Adrenal gland (tissue), 12 donors: ENCODE measurements around the gene VWA1. TPM values are rescaled to one million over a fixed set of nuclear protein-coding genes. Genes with fewer than 3 reads are reported as not detected.
A peak's percentile ranks its signal among the peaks of the same experiment; 100 is the strongest.

Experiments
- DNase-seq, 7 donors: peaks; one replicate each; pipeline ENCODE4 v3.0.0-alpha.2; 2019 to 2020
- H3K27ac ChIP-seq, 5 donors: fragments of 200-600 bp; sonication (generic) in 4 of 5; 1 replicate in 3 of 5; 2 replicates in 2 of 5; pipeline versions ENCODE4 v1.5.1 to v1.8.0; 2016 to 2020; ENCODE audit warnings: mild to moderate bottlenecking in 1 of 5
- H3K27me3 ChIP-seq: fragments of 200-600 bp; 2 replicates; pipeline ENCODE4 v1.8.0; 2021
- H3K36me3 ChIP-seq, 2 donors: fragments of 200-600 bp; replicated peaks in 1 of 2; 1 replicate in 1 of 2; 2 replicates in 1 of 2; pipeline versions ENCODE4 v1.5.1 to v1.8.0; 2018 to 2022
- H3K4me1 ChIP-seq, 2 donors: fragments of 200-600 bp; replicated peaks in 1 of 2; 1 replicate in 1 of 2; 2 replicates in 1 of 2; pipeline versions ENCODE4 v1.5.1 to v1.8.0; 2018 to 2021
- H3K4me3 ChIP-seq, 4 donors: fragments of 200-600 bp; sonication (generic) in 3 of 4; one replicate each; pipeline ENCODE4 v1.5.1; 2016 to 2018
- H3K9me3 ChIP-seq, 3 donors: fragments of 200-600 bp; sonication (generic) in 1 of 3; replicated peaks in 1 of 3; 1 replicate in 2 of 3; 2 replicates in 1 of 3; pipeline versions ENCODE4 v1.5.1 to v1.8.0; 2016 to 2021
- CTCF ChIP-seq, 6 experiments: fragments of 450-650 bp in 4 of 6; fragments of 200-600 bp in 2 of 6; sonication (generic) in 1 of 6; IDR thresholded peaks; 1 replicate in 5 of 6; 2 replicates in 1 of 6; pipeline versions ENCODE4 v1.5.1 to v1.8.0; 2016 to 2021; ENCODE audit warnings: antibody characterized with exemption in 6 of 6, mild to moderate bottlenecking in 2 of 6, moderate library complexity in 1 of 6
- POLR2A ChIP-seq, 2 donors: fragments of 450-650 bp; IDR thresholded peaks; one replicate each; pipeline ENCODE4 v1.6.1; 2017; ENCODE audit warnings: antibody characterized with exemption in 2 of 2, mild to moderate bottlenecking in 2 of 2, moderate library complexity in 1 of 2
- WGBS, 4 donors: extraction: QIAGEN DNeasy Blood & Tissue Kit in 2 of 4; methylation state at CpG; one replicate each; pipeline versions ENCODE4 v1.1.5 to v1.1.7; 2013 to 2017; 5-methylcytosine and 5-hydroxymethylcytosine counted together
- intact Hi-C, 2 donors: fragments of 100-400 bp; cut with DNase I; formaldehyde crosslinking; loops; one replicate each; pipeline versions ENCODE4 v1.14.1 to v1.15.0; 2022 to 2023
- polyA plus RNA-seq, 3 donors: library from polyadenylated mRNA; stranded (reverse); fragments of 200-250 nt in 2 of 3; fragments of 350-450 nt in 1 of 3; fragmentation: Illumina TruSeq in 1 of 3; extraction: RNeasy Lipid Tissue Mini Kit (QIAGEN cat#74804) in 1 of 3; gene quantifications; one replicate each; pipeline ENCODE4 v1.2.3, GENCODE V29; 2013 to 2014
- total RNA-seq, 9 donors: library from RNA; depleted of rRNA in 4 of 9; stranded (reverse); fragments of >200 nt in 4 of 9; fragments of 120-200 nt in 1 of 9; fragmentation: NEBNext Ultra II Directional in 1 of 9; extraction: Animal tissue kit (Norgen Biotek cat#: 25700) in 1 of 9; gene quantifications; one replicate each; pipeline versions ENCODE4 v1.1.0 to v1.2.4, GENCODE V29; 2013 to 2023
- donor health status: healthy with polysubstance abuse.
- donor health status: Bipolar disorder and iron deficiency.
- donor health status: DM: yes; HTN: yes; CAD: no.
- donor health status: DM: no; HTN: no; CAD: no.
- donor health status: DM: no; HTN: no; CAD: no.
- donor health status: DM: yes; HTN: yes; CAD: no.

VWA1 gene
- total and polyA plus RNA-seq, 12 donors, result 0.99 to 49.0 (median 29.3) TPM

DNA sequence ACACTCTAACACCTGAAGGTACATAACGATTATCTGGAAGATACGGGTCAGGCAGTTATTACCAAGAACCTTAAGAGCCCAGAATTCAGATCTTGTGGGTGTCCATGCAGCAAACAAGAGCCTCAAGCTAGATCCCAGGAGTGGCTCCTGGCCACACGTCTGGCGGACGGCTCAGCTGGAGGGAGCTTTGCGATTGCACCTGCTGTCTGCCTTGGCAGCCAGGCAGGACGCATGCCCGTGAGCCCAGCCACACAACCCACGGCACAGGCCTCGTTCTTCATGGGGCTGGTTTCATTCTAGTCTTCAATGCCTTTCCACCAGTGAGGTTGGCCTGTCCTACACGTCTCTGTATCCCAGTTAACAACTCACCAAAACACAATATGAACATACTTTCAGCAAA, 42.1 kb upstream of the VWA1 start:
- WGBS, 4 donors, result 89 to 96% (median 92%) methylated on average over 5 to 11 of the region's 11 CpGs
- H3K36me3 ChIP-seq, result peaks cover 0 to 96% of the 10 kb centered on the region in 2 donors
- H3K27ac ChIP-seq, result no peak overlapping the region
- DNase-seq, result no peak
- H3K27me3 ChIP-seq, result no peaks in the 10 kb centered on the region
- peaks cover 6 to 10% of the 10 kb centered on the region in 2 donors for H3K4me1 ChIP-seq
- H3K4me3 ChIP-seq, result no peak overlapping the region
- intact Hi-C loops, result no loop called here
- TF ChIP-seq CTCF (IDR thresholded peaks at IDR 0.05) (no peak), POLR2A (IDR thresholded peaks at IDR 0.05) (no peak)
- H3K9me3 ChIP-seq, result no peaks in the 10 kb centered on the region

GRCh38 chr1:1394116-1394515, 41.4 kb upstream of the VWA1 start:
- WGBS, 4 donors, result 94 to 96% (median 96%) methylated on average over 7 of the region's 7 CpGs
- Histone ChIP-seq H3K4me1 (peaks cover 6 to 11% of the 10 kb centered on the region in 2 donors), H3K36me3 (peaks cover 0 to 90% of the 10 kb centered on the region in 2 donors), H3K9me3 (no peaks in the 10 kb centered on the region), H3K4me3 (no peak overlapping the region), H3K27me3 (no peaks in the 10 kb centered on the region), H3K27ac (no peak overlapping the region)
- intact Hi-C loops, result no loop called here
- no peak for TF ChIP-seq POLR2A (IDR thresholded peaks at IDR 0.05)
- TF ChIP-seq CTCF (IDR thresholded peaks at IDR 0.05), result no peak
- DNase-seq, result no peak

GRCh38 chr1:1395166-1395565, 40.3 kb upstream of the VWA1 start:
- no peak for DNase-seq
- Histone ChIP-seq H3K27ac (no peak overlapping the region), H3K9me3 (no peaks in the 10 kb centered on the region), H3K36me3 (peaks cover 0 to 79% of the 10 kb centered on the region in 2 donors), H3K4me1 (peaks cover 10 to 16% of the 10 kb centered on the region in 2 donors), H3K27me3 (no peaks in the 10 kb centered on the region), H3K4me3 (no peak overlapping the region)
- 89 to 92% (median 90%) methylated on average over 11 of the region's 11 CpGs for WGBS, 4 donors
- TF ChIP-seq CTCF (IDR thresholded peaks at IDR 0.05), result no peak
- TF ChIP-seq POLR2A (IDR thresholded peaks at IDR 0.05), result no peak
- intact Hi-C loops, result no loop called here

- Histone ChIP-seq H3K9me3 (no peaks in the 10 kb centered on the region), H3K27me3 (no peaks in the 10 kb centered on the region), H3K4me1 (peaks cover 19 to 26% of the 10 kb centered on the region in 2 donors), H3K4me3 (peak overlapping the region in 1 of 4 donors; percentile 60), H3K36me3 (peaks cover 0 to 75% of the 10 kb centered on the region in 2 donors), H3K27ac (peak overlapping the region in 1 of 5 donors; percentile 74)
- WGBS, 4 donors, result 46 to 56% (median 47%) methylated on average over 19 of the region's 19 CpGs
- TF ChIP-seq CTCF (IDR thresholded peaks at IDR 0.05) (no peak), POLR2A (IDR thresholded peaks at IDR 0.05) (no peak)
- peak in 1 of 7 donors; percentile 62 for DNase-seq
- intact Hi-C loops, result no loop called here
These were observed 37.5 kb upstream of the VWA1 start for GRCh38 chr1:1397839-1398523.
